SH-SY5Y (cell line): ENCODE data around the gene DTWD1.

ENCODE experiments used
- GATA2 ChIP-seq: IDR thresholded peaks from 2 replicates; pipeline ENCODE4 v1.6.1; 2011; ENCODE audit warnings: mild to moderate bottlenecking, low read depth, low read length
- GATA3 ChIP-seq: IDR thresholded peaks from 2 replicates; pipeline ENCODE4 v1.6.1; 2011; ENCODE audit warnings: low read depth, mild to moderate bottlenecking, low read length, moderate library complexity

GRCh38 chr15:49620658-49621368 lies at the start of gene DTWD1, which contains the start of gene FAM227B:
- TF ChIP-seq GATA3 = no peak
- peak; percentile 54 for TF ChIP-seq GATA2
